NK-92 (cell line): ENCODE measurements around the gene ORMDL3.
"Not testable (repeated sequence)": the region's sequence is repeated elsewhere in the genome, so short reads cannot be mapped to it uniquely, and the experiment has no call there.

Experiments used
- DNase-seq: peaks from one replicate; lab custom pipeline; 2025; ENCODE audit not compliant: unreplicated experiment; lab: John Stamatoyannopoulos, UW

The ORMDL3 gene

DNA sequence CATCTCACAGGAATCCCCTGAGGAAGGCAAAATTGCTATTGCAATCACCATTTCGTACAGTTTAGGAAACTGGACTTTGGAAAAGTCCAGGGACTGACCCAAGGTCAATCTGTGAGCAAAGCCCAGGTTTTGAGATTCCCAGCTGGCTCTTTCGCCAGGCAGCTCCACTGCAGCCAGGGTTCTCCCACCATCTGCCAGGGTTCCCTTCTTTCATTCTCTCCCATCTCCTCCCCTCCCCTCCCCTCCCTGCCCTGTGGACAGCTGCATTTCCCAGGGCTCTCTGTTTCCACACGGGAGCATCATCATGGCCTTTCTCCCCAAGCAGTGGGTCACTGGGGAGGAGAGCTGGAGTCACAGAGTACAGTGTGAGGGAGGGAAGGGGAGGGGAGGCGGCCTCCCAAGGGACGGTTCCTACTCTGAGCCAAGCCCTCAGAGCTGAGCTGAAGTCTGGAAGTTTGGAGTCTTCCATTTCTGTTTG is 23.5 kb upstream of the ORMDL3 start:
- DNase-seq: no peak

DNA sequence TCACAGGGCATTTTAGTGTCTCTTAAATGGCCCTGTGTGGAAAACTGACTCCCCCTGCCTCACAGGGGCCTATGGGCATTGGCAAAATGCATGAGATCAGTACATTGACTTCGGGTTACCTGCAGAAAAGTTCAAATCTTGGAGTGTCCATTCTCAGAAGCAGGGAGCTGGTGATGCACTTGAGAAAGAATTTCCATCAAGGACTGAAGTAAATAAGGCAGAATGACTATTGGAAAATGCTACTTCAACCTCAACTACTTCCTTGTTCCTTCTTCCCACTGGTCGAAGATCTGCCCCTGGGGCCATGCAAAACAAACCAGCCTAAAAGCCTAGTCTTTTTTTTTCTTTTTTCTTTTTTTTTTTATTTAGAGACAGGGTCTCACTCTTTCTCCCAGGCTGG is 21.6 kb upstream of the ORMDL3 start:
- no peak for DNase-seq

DNA sequence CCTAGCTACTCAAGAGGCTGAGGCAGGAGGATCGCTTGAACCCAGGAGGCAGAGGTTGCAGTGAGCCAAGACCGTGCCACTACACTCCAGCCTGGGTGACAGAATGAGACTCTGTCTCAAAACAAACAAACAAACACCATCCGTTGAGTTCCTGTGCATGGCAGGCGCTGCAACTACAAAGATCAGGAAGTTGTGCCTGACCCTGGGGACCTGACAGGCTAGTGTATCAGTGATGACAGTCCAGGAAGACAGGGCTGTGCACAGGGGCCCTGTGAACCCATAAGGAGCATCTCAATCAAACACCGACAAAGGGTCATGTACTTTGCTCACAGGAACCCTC is 21.1 kb upstream of the ORMDL3 start:
- DNase-seq: not testable (repeated sequence)

DNA sequence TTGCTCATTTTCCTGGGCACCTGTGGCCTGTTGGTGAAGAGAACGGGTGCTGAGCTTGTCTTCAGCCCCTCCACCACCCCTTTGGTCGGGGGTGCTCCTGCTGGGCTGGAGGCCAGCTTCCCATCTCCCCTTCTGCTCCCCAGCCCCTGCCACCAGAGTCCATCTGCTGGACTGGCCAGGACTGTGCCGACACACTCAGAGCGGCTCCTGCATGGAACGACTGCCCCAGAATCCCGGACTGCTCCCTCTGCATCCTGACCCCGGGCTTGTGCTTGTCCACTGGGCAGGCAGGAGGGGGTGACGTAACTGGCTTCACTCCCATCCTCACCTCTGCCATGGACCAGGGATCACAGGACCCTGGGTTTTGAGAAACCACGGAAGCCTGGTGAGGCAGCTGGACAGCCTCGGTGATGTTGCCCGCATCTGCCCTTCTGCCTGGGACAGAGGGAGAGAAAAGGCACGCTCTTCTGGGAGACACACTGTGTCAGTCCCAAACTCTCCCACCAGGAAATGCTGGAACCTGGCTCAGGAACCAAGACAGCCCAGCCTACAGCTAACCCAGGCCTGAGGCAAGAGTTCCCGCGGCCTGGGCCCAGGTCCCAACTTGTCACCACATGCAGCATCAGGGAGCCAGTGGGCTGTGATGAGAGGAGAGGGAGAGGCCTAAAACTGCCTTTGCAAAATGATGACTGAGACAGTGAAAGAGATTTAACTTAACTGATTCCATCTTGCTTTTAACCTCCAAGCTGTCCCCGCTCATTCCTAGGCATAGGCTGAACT is 19.3 kb upstream of the ORMDL3 start:
- no peak for DNase-seq

DNA sequence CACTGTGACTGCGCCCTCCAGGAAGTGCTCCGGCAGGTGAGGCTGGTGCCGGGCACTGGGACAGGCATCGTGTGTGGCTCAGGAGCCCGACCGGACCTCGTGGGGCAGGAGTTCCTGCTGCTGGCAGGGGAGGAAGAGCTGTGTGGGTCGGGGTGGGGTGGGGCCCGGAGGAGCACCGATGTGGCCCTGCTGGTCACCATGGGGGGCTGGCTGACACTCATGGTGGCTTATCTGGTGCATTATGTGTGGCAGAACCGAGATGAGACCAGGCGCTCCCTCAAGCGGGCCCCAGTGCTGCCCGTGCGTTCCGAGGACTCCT is 17.0 kb upstream of the ORMDL3 start:
- no peak for DNase-seq

DNA sequence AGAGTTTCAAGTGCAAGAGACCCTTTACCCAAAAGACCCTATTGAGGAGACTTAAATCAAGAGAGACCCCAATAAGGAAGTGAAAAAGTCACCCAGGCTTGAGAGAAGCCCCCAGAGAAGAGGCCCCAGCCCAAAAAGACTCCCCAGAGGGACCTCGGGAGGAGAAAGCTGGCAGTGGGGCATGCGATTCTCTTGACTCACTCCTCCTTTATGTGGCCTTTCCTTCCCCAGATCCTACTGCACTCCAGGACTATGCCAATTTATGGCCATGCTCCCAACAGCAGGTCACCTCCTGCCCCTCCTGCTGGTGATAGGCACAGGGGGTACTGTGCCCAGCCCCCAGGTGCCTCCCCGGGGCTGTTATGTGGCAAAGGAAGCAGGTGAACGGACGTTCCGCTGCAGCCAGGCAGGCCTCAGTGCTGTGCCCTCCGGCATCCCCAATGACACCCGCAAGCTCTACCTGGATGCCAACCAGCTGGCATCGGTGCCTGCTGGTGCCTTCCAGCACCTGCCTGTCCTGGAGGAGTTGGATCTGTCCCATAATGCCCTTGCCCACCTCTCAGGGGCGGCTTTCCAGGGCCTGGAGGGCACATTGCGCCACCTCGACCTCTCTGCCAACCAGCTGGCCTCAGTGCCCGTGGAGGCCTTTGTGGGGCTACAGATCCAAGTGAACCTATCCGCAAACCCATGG is 16.4 kb upstream of the ORMDL3 start:
- DNase-seq: no peak

DNA sequence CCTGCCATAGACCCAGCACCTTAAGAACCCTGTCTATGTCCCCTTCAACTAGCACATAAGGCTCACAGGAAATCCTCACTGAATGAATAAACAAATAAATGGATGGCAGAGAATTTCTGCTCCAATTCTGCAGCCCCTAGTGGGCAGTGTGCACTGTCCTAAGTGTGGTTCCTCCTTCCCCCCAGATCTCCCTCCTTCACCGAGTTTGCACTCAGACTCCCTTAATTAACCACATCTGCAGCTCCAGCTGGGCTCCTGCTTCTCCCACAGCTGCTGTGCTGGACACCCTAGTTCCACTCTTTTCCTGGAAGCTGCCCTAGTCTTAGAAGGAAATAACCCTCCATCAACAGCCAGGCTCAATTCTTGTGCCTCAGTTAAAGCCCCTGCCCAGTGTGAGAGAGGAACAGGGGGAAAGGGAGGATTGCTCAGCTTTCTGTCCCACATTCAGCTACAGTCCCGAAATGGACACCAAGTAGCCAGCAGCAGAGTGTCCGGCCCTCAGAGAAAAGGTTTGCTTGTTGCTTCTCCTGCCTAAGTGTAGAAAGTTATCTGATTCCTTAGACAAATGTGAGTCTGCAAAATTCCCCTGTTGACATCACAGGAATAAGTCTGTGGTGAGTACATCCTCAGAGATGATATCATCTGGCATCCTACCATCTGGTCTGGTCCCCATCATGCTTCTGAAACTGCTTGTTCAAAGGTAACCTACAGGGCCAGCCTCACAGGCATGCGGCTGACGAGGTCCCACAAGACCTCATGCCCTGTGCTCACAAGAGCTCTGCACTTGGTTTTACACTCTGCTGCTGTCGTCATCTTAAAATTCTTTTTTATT is 12.4 kb upstream of the ORMDL3 start:
- DNase-seq: no peak

DNA sequence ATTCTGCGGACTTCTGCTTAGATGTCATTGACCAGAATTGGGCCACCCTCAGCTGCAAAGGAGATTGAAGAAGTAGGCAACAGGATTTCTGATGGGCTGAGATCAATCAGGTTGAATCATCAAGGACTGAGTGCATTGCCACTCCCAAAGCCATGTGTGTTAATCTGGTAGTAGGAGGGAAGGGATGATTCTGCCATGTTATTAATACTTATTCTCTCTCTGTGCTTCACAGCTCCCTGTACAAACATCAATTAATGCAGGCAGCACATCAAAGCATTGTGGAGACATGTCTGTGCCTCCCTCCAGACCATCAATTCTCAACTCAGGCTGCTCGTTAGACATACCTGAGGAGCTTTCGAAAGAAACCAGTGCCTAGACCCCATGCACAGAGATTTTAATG is 11.7 kb upstream of the ORMDL3 start:
- DNase-seq: no peak

DNA sequence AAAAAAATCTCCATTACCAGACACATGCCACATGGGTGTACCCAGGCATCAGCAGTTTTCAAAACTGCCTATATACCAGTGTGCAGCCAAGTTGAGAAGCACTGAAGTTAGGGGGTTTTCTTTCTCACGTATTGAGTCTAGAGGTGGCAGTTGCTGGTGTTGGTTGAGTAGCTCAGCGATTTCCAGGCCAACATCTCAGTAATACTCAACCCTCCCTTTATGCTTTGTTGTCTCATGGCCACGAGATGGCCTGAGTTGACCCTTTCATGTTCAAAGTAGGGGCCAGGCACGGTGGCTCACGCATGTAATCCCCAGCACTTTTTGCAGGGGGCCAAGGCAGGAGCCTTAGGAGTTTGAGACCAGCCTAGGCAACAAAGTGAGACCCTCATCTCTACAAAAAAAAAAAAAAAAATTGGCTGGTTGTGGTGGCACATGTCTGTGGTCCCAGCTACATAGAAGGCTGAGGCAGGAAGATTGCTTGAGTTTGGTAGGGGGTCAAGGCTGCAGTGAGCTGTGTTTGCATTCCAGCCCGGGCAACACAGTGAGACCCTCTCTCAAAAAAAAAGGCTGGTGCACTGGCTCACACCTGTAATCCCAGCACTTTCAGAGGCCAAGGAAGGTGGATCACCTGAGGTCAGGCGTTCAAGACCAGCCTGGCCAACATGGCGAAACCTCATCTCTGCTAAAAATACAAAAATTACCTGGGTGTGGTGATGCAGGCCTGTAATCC is 10.9 kb upstream of the ORMDL3 start:
- DNase-seq: no peak

DNA sequence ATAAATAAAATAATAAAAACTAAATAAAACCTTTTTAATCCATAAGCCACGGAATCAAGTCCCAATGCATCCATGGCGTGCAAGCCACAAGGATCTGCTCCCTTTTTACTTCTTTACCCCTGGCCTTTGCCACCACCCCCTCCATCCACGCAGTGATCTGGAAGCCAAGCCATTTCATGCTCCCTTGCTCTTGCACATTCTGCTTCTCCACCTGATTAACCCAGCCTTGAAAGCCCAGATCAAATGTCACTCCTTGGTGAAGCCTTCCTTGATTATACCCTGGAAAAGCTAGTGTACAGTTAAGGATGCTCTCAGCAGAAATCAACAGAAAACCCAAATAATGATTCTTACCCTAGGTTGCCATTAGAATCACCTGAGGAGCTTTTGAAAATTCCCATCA is 10.0 kb upstream of the ORMDL3 start:
- DNase-seq: no peak

DNA sequence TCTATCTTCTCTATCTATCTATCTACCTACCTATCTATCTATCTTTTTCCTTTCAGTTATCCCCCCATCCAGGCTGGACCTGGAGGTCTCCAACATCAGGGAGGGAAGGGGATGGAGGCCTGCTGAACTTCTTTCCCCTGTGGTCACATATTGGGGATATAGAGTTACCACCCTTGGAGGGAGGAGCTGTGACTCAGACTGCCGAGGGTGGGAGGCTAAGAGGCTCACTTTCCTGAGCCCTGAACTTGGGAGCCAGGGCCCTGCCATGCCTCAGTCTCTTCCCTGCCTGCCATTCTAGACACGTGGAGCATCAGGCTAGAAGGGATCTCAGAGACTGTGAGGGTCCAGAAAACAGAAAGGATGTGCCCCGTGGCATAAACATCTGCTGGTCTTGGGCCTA is 8.5 kb upstream of the ORMDL3 start:
- no peak for DNase-seq

DNA sequence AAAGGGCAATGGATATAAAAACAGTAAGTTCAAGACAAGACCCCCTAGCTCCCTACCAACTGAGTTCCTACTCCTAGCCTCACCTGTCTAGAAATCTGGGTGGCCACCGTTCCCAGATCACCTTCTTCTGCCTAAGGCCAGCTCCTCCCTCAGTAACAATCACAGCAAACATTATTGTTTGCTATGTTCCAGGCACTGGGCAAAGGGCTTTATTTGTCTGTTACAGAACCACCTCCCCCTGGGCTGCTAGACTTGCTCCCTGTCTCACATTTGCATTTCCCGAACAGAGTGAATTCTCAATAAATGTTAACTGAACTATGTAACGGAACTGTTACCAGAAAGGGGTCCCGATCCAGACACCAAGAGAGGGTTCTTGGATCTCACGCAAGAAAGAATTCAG is 6.9 kb upstream of the ORMDL3 start:
- no peak for DNase-seq

DNA sequence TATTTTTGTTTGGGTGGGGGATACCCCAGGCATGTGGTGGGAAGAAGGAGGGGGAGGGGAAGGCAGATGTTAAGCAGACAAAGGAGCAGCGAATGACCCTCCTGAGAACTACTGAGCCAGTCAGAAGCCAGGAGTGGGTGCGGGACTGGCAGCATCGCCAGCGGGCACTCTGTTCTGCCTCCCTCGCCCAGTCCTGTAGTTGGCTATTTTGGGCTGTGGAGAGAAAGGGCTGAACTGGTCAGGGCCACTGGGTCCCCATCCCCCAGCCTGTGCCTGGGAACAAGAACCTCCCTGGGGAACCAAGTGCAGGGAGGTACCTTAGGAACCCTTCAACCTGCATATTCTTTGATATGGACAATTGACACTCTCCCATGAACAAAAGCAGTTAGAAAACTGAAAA is 6.5 kb upstream of the ORMDL3 start:
- no peak for DNase-seq

DNA sequence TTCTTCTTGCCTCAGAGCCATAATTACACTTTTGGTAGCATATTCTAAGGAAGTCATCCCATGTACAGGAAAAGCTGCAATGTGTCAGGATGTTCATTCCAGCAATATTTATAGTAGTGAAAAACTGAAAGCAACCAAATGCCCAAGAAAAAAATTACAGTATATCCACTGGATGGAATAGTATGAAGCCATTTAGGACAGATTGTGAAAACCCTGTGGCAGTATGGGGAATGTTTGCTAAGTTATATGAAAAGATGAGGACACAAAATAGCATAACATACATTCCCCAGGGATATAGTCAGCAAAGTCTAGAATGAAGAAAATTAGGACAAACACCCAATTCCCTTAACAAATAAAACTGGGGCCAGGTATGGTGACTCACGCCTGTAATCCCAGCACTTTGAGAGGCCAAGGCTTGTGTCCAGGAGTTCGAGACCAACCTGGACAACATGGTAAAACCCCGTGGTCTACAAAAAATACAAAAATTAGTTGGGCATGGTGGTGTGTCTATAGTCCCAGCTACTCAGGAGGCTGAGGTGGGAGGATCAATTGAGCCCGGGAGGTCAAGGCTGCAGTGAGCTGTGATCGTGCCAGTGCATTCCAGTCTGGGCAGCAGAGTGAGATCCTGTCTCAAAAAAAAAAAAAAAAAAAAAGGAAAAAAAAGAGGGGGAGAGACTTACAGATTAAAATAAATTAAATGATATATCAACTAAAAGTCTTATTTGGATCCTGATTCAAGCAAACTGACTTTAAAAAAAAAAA is 2.4 kb upstream of the ORMDL3 start:
- no peak for DNase-seq

DNA sequence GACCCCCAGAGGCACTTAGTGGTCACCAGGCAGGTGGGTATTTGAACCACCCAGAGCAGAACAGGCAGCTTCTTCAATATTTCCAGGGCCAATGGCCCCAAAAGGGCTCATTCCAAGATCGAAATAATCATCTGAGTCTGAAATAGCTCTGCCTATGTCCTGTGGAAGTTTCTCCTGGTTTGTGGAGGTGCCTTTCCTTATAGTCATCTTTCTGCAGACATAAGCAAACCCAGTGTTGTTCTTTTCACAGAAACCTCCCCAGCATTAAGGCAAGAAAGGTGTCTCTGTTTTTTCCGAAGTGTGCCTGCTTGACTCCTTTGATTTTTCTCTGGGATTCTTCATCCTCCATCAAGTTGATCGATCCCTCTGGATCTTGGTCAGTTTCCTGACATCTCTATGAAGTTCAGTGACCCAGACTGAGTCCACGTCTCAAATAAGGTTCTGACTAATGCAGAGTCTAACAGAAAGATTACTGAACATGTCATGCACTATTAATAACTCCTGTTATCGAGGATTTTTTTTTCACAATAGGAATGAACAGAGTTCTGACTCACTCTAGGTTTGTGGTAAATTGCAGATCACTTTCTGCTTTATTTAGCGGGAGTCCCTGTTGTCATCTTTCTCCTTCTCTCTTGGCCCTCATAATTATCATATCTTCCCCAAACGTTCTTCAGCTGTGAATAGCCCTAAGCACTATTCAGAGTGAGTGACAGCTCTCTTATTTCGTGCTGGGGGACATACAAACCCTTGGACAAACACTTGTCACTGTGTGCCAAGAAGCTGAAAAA is 1.7 kb upstream of the ORMDL3 start:
- DNase-seq: no peak

DNA sequence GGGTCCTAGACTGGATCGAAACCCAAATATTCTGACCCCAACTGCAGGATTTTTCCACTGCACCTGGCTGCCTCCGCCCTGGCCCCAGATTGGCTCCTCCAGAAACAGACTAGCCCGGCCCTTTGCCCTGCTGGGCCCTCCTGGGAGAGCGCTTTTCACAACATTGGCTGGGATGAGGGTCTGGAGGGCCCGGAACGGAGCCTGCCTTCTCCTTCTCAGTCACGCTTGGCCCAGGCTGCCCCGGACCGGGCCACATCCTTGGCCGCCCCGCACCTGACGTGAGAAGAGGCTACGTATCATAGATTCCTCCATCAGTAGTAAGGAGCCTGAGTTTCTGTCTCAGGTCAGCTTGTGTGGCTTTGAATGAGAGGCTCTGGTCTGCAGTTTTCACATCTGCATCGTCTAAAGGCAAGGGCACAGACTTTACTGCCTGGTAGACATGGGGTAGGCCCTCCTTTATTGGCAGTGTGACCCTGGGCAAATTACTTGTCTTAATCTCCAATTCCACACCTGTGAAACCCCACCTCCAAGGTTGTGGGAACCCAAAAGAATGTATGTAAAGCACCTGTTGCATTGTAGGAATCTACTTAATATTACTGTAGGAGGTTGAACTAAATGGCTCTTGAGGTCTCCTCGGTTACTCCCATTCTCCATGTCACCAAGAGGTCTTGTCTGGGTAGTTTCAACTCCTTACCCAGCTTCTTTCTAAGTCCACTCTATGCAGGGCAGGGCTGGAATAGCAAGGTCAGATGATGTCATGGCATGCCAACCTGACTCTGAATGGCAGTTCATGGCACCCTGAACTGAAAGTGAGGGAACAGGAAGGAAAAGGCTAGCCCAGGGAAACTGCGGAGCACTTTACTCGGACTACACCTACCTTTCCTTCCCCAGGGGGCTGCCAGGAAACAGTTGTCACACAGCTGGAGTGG is 792 bp upstream of the ORMDL3 start:
- DNase-seq: no peak

DNA sequence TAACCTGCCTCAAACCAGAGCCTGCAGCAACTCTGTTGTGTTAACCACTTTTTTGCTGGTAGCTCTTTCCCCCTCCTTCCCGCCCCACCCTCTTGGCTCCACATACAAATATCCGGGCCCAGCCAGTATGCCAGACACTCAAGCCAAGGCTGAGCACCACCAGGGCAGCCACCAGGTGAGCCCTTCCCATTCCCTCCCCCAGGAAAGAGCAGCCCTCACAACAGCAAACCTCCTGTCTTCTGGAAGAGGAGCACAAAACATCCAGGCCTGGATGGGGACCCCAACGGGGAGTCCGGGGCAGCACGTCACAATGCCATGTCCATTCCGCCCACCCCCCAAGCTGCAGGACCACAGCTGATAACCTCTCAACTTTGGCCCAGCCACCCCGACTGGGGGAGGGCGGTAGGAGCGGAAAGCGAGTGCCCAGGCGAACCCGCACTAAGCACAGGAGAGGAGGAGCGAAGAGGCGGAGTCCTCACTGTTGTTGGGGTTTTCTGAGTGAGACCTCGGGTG is 757 bp downstream of the ORMDL3 start:
- no peak for DNase-seq

DNA sequence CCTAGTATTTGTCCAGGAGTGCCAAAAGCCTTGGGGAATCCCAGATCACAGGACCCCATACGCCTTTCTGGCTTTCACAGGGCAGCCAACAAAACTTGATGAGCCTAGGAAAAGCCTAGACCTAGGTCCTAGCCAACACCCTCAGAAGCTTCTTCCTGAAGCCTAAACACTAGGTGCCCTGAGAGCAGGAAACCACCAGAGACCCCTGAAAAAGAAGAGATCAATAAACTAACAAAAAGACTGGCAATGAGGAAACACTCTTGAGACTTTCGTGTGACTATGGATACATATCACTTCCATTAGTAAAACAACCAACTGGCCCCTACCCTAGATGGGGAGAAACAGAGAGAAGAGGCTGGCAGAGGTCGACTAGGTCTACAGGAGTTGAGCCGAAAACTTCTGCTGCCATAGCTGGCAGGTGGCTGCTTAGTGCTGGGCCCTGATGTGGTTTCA is 1.2 kb downstream of the ORMDL3 start:
- no peak for DNase-seq
